Right renal pelvis (tissue), 4 donors: ENCODE data around the gene IQSEC2. TPM values are rescaled to one million over a fixed set of nuclear protein-coding genes. Genes with fewer than 3 reads are reported as not detected.

Experiments
- DNase-seq, 4 donors: peaks; one replicate each; pipeline ENCODE4 v3.0.0-alpha.2; 2013; ENCODE audit warnings: low read depth in 4 of 4, low spot score in 3 of 4, missing footprints in 1 of 4
- polyA plus RNA-seq, 4 donors: library from polyadenylated mRNA; unstranded; fragments of 120-200 nt; gene quantifications; one replicate each; pipeline ENCODE4 v1.2.1, GENCODE V29; 2013; ENCODE audit not compliant: insufficient read length in 4 of 4

IQSEC2 gene
- polyA plus RNA-seq, 4 donors = 14.0 to 16.6 (median 15.4) TPM

DNA sequence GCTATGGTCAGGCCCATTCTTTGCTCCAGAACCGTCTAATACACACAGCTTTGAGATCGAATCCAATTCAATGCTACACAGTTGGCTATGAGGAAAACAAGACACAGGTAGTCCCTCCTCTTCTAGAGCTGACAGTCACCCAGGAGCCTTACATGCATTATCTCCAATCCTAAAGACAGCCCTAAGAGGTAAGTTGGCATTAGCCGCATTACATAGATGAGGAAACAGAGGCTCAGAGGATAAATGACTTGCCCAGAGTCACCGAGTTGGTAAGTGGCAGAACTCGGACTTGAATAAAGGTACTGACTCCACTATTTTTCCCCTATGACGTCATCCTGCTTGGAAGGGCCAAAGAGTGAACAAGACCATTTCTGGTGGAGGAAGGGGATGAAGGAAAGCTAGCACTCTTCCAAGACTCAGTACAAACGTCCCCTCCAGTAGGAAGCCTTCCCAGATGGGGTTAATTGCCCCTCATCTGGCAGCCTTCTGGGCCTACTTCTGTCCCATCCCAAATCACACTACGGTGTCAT, 8.5 kb downstream of the IQSEC2 start:
- no peak for DNase-seq

DNA sequence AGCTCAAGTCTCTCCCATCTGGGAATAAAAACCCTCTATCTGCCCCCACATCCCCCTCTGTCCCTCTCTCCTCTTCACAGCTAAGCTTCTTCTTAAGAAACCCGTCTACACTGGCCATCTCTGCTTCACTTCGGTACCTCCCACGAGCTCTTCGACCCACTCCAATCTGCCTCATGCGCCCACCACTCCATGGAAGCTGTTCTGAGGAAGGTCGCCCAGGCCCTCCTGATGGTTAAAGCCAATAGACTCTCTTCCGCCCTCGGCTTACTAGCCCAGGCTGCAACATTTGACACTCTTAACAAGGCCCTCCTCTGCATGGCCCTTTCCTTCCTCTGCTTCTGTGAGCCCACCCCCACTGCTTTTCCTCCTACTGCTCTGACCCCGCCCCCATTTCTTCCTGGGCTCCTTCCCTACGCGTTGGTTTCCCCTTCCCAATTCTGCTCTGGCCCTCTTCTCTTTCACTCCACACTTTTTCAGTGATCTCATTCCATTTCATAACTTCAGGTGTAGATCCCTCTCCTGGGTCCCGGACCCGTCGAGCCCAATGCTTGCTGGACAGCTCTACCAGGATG, 11.8 kb downstream of the IQSEC2 start:
- DNase-seq = no peak

DNA sequence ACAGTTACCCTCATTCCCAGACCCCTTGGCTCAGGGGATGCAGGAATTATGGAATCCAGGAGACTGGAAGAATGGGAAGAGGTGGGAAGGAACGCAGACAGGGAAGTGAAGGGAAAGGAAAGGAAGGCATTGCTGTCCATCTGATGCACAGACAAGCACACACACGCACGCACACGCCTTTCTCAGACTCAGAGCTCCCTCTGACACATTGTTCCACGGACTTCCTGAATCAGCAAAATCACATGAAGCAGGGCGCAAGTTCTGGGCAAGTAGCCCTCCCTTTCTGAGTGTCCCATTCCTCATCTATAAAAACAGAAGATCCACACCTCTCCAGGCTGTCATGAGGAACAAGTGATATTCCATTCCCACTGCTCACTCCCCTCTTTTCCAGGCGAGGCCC, 13.2 kb downstream of the IQSEC2 start:
- no peak for DNase-seq

DNA sequence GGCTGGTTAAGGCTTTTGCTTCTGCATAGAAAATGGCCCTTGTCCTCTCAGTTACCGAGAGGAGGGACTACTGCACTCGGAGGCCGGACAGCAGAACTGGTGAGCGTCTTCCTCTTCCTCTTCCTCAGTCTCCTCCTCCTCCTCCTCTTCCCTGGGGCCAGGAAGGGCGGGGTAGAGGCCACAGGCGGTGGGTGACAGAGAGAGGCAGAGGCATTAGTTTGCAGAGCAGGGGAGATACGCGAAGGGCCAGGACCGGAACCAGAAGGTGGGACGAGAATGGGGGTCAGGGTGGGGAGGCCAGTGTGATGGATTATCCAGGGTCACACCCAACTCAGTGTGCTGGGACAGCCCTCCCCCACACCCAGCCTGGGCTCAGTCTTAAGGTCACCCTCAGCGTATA, 14.5 kb downstream of the IQSEC2 start:
- no peak for DNase-seq

DNA sequence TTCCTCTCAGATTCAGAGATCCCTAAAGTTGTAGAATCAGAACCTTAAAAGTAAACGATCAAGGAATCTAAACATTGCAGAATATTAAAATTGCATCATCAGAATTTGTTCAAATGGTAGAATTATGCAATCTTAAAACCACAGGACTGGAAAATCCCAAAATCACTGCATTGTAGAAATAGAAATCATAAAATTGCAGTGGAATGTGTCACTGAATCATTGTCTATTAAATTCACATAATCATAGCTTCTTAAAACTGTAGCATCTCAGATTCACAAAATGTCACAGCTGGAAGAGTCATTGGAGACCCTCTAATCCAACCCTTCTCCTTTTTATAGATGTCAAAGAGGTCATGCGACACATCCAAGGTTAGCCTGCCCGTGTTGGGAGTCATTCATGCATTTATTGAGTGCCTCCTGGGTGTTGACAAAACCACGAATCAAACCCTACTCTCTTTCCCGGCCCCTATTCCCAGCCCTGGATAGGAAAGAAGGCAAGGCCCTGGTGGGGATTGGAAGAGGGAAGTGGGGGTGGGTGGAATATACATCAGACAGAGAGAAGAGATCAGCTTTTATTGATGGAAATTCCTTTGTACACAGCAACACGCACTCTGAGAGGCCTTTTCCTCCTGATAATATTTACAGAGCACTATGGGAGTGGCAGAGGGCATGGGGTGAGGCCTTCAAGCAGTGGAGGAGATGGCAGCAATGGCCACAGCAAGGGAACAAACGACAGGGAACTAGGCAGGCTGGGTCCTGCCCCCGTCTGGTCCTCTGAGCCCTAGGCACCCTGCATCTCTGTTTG, 15.4 kb downstream of the IQSEC2 start:
- no peak for DNase-seq

DNA sequence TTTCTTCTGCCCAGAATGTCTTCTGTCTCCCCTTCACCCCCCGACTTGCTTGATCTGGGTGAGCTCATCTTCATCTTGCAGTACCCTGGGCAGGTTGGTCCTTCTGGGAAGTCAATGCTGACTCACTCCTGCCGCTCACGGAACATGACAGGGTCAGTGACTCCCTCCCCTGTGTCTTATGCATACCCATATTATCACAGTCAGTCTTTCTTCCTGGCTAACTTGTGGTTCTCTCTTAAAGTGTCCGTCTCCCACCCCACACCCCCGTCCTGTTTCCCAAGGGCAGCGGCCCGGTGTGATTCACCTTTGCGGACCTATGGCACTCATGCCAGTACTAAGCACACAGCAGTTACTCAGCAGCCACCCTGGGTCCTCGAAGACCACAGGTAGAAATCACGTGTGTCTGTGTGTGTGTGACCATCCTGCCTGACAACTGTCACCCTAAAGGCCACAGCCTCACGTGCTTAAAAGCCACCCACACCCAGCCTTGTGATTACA, 17.7 kb downstream of the IQSEC2 start:
- DNase-seq = no peak

DNA sequence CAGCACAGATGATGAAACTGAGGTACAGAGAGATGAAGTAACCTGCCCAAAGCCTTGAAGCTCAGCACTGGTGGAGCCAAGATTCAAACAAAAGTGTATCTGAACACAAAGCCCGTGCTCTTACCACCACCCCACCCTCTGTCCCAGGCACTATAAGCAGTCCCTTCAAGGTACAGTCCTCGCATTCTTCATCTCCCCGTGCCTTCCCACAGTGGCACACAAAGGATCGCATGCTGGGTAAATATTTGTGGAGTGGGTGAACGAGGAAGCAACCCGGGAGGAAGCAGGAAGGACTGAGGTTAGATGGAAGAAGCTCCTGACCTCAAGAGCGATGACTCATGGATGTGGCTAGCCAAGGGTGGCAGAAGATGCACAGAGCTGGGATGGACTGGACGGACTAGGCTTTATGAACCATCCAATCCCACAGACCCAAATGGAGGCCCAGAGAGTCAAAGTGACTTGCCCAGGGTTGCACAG, 18.4 kb downstream of the IQSEC2 start:
- DNase-seq = no peak

DNA sequence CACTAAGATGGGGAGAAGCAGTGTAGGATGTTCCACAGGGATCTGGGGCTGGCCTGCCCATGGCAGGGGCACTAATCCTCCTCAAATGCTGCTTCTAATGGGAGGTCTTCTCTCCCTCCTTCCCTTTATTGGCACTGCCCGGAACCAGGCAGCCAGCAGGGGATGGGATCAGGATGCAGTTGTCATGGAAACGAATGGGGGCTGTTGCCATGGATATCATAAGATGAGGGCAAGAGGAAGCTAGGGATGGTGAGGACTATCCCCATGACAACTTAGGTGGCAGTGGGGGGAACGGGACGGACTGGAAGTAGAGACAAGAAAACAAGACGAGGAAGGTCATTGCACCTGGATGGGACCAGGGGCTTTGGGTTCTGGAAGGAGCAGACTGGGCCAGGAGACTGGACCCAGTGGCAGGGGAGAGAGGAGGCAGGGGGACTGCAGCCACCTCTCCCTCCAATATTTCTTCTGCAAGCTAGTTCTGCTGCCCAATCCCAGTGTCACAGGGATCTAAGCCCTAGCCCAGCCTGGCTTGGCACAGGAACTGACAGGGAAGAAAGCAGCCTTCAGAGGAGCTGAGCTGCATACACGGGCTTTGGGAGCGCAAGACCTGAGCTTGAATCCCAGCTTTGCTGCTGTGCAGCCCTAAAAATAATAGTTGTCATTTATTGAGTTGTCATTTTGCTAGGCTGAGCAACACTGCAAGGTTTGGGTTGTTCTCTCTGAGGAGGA, 19.0 kb downstream of the IQSEC2 start:
- DNase-seq = no peak

DNA sequence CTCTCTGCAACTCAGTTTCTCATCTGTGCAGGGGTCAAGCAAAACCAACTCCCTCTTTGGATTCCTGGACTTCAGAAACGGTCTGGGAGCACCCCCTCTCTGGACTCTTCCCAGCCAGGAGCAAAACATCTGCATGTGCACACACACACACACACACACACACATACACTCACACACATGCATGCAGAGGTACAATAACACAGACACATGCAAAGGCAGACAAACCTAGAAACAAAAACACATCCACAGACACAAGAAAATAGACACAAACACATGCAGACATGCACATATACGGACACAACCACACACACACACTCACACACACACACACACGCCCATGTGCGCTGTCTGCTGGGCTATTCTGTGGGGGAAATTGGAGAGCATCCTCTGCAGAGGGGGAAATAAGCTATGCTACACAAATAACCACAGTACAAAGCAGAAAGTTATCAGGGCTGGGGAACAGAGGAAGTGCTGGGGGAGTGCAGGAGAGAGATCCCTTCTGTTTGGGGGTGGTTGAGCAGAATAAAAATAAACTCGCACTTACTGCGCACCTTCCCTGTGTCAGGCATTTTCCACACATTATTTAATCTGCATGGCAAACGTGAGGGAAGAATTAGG, 19.9 kb downstream of the IQSEC2 start:
- no peak for DNase-seq

DNA sequence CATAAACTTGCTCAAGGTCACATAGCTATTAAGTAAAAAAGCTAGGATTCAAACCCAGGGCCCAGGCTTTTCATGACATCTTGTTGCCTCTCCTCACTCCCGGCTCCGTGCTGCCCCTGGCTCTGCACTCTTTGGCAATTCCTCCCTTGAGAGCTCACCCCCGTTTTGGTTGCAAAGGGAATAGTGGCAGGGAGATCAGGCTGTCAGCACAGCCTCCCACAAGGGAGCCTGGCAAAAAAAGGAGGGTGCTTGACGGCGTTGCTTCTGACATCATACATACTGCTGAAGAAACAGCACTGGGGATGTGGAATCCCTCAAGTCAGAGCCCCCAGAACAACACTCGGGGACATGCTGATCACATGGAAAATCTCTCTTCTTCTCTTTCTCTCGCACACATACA, 20.5 kb downstream of the IQSEC2 start:
- no peak for DNase-seq

DNA sequence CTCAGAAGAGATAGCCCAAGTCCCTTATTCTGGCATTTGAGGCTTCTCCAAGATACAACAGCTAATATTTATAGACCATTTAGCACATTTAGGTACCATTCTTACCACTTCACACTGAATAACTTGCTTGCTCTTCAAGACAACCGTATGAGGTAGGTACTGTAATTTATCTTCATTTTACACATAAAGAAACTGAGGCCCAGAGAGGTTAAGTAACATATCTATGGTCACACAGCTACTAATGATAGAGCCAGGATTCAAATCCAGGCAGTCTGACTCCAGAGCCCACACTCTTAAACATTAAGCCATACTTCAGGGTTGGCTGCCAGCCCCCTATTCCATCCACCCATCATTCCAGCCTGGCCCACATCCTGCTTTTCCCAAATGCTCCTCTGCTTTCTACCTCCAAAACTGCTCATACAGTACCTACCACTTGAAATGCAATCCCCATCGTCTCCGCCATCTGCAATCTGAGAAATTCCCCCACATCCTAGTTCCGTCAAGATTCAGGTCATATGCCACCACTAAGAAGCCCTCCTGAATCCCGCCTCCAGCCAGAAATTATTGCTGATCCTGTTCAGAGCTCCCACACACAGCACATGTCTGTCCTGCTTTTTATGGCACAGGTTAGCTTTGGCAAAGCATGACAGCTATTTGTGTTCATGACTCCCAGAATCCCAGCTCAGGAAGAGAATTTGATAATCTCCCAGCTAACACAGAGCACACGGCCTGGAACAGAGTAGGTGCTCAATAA, 23.5 kb downstream of the IQSEC2 start:
- DNase-seq = no peak

DNA sequence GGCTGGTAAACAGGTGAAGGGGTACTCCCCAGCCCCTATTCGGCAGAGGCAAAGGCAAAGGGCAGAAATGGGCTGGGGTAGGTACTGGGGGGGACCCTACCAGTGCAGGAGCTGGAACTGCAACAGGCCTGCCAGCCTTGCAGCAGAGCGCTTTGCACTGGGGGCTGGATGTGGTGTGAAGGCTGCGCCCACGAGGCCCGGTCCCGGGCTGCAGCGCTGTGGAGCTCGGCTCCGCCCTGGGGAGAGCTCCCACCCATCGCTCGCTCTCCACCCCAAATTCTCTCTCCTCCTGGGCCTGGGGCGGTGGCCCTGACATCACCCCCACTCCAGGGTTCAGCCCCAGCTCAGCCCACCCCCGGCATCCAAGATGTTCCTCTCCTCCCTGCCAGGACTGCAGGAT, 24.2 kb downstream of the IQSEC2 start:
- no peak for DNase-seq

DNA sequence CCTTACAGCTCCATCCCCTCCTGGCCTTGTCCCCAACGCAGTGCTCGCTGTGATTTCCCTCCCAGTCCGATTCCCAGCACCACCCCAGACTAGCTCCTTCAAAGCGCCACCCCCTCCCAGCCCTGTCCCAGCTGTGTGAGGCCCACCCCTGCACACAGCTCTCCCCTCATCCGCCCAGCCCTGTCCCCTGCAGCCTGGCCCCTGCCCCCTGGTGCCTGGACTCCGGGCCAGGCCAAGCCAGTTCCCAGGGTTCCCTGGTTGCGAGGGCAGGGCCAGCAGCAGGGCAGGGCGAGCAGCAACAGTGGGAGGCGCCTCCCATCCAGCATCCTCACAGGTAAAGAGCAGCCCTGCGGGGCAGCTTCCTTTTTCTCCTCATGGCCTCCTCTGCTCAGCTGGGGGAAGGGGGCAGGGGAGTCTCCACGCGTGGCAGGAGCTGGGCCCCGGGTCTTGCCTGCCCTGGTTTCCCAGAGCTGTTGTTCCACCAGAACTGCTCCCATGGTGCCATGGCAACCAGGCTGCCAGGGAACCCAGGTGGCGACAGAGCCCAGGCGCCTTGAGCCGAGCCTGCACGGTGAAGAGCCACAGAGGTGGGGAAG, 24.8 kb downstream of the IQSEC2 start:
- no peak for DNase-seq

DNA sequence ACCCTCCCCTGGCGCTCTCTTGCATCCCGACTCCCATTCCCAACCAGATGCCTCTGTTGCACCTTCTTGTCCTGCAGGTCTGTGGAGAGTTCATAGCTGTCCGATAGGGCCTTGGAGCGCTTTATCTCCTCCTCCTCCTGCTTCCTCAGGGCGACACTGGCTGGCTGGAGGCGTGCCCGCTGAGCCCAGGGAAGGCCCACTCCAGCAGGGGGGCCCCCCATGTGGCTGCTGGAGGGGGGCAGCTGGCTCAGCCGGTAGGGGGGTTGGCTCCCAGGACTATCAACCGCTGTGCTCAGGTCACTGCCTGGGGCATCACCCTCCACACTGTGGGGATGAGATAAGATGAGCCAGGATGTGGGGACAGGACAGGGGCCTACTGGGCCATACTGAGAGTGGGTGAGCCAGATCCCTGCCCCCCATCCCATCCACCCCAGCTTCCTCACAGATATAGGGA, 25.6 kb downstream of the IQSEC2 start:
- DNase-seq = no peak

DNA sequence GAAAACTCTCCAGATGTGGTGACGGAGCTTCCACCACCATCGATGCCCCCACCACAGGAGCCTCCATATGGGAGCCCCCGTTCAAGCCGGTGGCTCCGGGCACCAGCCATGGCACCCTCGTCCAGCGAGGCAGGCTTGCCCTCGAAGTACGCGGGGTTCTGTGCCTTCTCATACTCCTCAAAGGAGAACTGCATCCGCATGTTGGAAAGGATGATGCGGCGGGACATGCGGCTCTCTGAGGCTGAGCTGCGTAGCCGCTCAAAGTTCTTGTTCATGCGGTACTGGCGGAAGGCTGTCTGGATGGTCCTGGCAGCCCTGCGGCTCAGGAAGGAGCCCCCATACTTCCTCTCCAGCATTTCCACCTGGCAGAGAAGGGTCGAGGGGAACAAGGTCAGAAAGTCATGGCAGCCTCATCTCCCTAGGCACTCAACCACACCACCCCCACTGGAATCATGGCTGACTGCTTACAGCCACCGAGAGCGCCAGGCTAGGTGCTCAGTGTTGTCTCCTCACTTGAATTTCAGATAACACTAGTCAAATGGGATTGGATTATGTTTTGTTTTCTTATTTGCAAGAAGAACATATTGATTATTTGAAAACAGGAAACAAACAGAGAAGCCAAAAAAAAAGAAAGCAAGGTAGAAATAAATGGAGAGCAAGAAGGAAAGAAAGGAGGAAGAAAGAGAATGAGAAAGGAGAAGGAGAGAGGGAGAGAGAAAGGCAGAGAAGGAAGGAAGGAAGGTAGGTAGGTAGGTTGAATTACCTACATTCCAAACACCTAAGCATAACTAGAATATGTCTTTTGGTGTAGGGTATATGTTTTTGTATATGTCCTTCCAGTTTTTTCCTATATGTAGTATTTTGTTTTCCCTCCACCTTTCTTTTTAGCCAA, 26.6 kb downstream of the IQSEC2 start:
- DNase-seq = no peak

DNA sequence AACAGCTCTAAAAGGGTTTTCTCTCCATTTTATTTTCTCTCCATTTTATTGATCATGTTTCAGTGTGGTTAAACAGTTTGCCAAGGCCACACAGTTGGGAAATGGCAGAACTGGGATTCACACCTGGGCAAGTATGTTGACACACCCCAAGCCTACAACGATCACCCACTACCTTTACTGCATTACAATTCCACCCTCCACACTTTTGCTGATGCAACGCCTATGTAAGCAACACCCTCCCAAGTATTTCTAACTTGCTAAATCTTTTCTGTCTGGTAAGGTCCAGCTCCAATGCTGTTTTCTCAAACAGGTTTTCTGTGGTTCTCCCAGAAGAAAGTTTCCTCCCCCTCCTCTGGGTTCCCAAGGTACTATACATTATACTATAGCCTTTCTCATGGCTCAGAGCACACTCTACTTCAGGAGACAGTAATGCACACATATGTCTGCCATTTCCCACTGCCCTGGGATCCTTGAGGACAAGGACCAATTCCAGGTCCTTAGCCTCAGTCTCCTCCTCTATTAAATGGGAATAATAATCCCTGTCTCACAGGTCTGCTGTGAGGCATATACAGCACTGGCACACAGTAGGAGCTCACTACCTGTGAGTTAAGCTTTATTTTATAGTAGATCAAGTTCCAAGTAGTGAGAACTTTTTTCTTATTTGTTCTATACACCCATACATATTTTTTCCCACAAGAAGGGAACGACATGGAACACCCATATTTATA, 27.9 kb downstream of the IQSEC2 start:
- no peak for DNase-seq

DNA sequence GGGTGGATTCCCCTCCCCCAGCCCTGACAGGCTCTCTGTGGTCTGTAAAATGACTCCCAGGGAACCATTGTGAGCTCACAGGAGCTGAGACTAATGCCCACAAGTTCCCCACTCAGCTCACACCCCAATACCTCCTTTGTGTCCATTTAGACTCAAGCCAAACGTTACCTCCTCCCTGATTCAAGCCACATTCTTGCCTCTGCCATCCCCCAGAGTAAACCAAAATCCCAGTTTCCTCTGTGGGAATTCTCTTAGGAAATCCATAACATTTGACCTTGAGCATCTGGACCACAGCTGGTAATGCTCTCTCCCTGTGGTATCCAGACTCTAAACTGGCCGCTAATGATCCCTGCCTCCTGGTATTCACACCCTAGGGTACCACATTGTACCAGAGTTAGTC, 30.1 kb downstream of the IQSEC2 start:
- DNase-seq = no peak

DNA sequence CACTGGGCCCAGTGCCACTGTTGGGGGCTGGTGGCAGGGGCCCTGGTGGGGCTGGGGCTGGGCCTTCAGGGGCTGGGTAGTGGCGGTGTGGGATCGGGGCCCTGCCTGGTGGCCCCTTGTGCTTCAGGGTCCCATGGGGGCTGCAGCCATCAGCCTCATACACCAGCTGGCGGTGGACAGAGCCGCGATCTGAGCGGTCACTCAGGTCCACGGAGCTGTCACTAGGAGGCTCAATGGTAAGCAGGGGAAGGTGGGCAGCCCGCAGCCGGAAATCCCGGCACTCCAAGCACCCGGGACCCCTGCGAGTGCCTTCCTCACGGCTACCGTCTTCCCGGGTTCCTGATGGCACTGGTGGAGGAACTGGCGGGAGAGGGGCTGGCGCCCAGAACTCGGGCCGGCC, 30.8 kb downstream of the IQSEC2 start:
- no peak for DNase-seq
